ENCODE measurements around the gene PLCXD3. TPM values are rescaled to one million over a fixed set of nuclear protein-coding genes. Genes with fewer than 3 reads are reported as not detected.

Gene PLCXD3
- total RNA-seq, 1 donor from 2014 or later: not detected

DNA sequence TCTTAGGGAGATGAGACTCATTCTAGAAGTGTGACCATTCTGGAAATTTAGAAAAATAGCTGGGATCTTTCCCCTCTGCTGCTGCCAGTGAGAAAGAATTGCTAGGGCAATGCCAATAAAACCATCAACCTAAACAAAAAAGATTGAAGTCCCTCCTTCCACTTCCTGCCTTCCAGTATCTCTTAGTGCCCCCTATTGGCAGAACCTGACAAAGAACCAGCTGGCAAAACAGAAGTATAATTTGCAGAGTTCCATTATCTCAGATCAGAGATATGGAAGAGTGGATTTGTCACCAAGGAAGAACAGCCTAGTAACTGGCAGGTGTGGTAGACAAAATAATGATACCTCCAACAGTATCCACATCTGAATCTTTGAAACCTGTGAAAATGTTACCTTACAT is 13.8 kb upstream of the PLCXD3 start:
- Mint-ChIP-seq H3K4me1 (ENCODE audit: unreplicated experiment) (no peaks in the 10 kb centered on the region), H3K27me3 (ENCODE audit: unreplicated experiment) (no peaks in the 10 kb centered on the region), H3K4me3 (ENCODE audit: unreplicated experiment) (no peak overlapping the region), H3K9me3 (ENCODE audit: unreplicated experiment) (peaks cover 9% of the 10 kb centered on the region), H3K27ac (ENCODE audit: unreplicated experiment) (no peak overlapping the region), H3K36me3 (ENCODE audit: unreplicated experiment) (no peaks in the 10 kb centered on the region)
- no peak for DNase-seq (ENCODE audit: extremely low spot score, unreplicated experiment)
- TF ChIP-seq, protein P1, sequence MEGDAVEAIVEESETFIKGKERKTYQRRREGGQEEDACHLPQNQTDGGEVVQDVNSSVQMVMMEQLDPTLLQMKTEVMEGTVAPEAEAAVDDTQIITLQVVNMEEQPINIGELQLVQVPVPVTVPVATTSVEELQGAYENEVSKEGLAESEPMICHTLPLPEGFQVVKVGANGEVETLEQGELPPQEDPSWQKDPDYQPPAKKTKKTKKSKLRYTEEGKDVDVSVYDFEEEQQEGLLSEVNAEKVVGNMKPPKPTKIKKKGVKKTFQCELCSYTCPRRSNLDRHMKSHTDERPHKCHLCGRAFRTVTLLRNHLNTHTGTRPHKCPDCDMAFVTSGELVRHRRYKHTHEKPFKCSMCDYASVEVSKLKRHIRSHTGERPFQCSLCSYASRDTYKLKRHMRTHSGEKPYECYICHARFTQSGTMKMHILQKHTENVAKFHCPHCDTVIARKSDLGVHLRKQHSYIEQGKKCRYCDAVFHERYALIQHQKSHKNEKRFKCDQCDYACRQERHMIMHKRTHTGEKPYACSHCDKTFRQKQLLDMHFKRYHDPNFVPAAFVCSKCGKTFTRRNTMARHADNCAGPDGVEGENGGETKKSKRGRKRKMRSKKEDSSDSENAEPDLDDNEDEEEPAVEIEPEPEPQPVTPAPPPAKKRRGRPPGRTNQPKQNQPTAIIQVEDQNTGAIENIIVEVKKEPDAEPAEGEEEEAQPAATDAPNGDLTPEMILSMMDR (IDR thresholded peaks at IDR 0.05): no peak

- no peak overlapping the region for H3K27ac Mint-ChIP-seq (ENCODE audit: unreplicated experiment)
- no peak for DNase-seq (ENCODE audit: extremely low spot score, unreplicated experiment)
- H3K27me3 Mint-ChIP-seq (ENCODE audit: unreplicated experiment): no peaks in the 10 kb centered on the region
- no peak overlapping the region for H3K4me3 Mint-ChIP-seq (ENCODE audit: unreplicated experiment)
- H3K9me3 Mint-ChIP-seq (ENCODE audit: unreplicated experiment): no peaks in the 10 kb centered on the region
- no peaks in the 10 kb centered on the region for H3K4me1 Mint-ChIP-seq (ENCODE audit: unreplicated experiment)
- TF ChIP-seq, protein P1 (IDR thresholded peaks at IDR 0.05): no peak
- H3K36me3 Mint-ChIP-seq (ENCODE audit: unreplicated experiment): no peaks in the 10 kb centered on the region
These were observed 11.9 kb upstream of the PLCXD3 start for GRCh38 chr5:41522193-41522786.

- Mint-ChIP-seq H3K4me3 (ENCODE audit: unreplicated experiment) (no peak overlapping the region), H3K36me3 (ENCODE audit: unreplicated experiment) (no peaks in the 10 kb centered on the region), H3K27ac (ENCODE audit: unreplicated experiment) (no peak overlapping the region), H3K27me3 (ENCODE audit: unreplicated experiment) (no peaks in the 10 kb centered on the region), H3K4me1 (ENCODE audit: unreplicated experiment) (no peaks in the 10 kb centered on the region), H3K9me3 (ENCODE audit: unreplicated experiment) (no peaks in the 10 kb centered on the region)
- TF ChIP-seq, protein P1 (IDR thresholded peaks at IDR 0.05): no peak
- no peak for DNase-seq (ENCODE audit: extremely low spot score, unreplicated experiment)
These were observed 9.4 kb upstream of the PLCXD3 start for GRCh38 chr5:41519801-41520200.

- no peak for DNase-seq (ENCODE audit: extremely low spot score, unreplicated experiment)
- Mint-ChIP-seq H3K27ac (ENCODE audit: unreplicated experiment) (no peak overlapping the region), H3K4me3 (ENCODE audit: unreplicated experiment) (no peak overlapping the region)
These were observed 7.5 kb upstream of the PLCXD3 start for GRCh38 chr5:41517909-41518308.

DNA sequence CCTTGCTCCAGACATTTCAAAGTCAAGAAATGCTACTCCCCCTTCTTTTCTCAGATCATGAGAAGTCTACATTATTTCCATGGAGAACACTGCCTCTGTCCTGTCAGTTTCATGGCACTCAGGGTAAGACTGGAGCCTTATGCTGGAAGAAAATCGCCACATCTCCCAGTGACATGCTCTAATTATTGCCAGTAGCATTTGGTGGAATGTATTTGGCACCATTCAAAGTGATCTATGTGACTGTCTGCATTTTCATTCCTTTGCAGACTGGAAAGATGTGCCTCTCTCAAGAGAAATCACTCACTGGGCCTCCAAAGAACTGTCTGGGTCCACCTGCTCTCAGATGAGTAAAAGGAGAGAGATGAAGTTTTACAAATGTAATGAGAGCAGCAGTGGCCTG is 840 bp upstream of the PLCXD3 start:
- H3K27ac Mint-ChIP-seq (ENCODE audit: unreplicated experiment): no peak overlapping the region
- TF ChIP-seq, protein P1 (IDR thresholded peaks at IDR 0.05): no peak
- peaks cover 30% of the 10 kb centered on the region for H3K27me3 Mint-ChIP-seq (ENCODE audit: unreplicated experiment)
- no peak for DNase-seq (ENCODE audit: extremely low spot score, unreplicated experiment)
- H3K36me3 Mint-ChIP-seq (ENCODE audit: unreplicated experiment): no peaks in the 10 kb centered on the region
- peaks cover 8% of the 10 kb centered on the region for H3K4me1 Mint-ChIP-seq (ENCODE audit: unreplicated experiment)
- no peaks in the 10 kb centered on the region for H3K9me3 Mint-ChIP-seq (ENCODE audit: unreplicated experiment)
- no peak overlapping the region for H3K4me3 Mint-ChIP-seq (ENCODE audit: unreplicated experiment)

More at GRCh38 chr5:41517909-41518308, 7.5 kb upstream of the PLCXD3 start:
- Mint-ChIP-seq H3K36me3 (ENCODE audit: unreplicated experiment) (no peaks in the 10 kb centered on the region), H3K9me3 (ENCODE audit: unreplicated experiment) (no peaks in the 10 kb centered on the region), H3K4me1 (ENCODE audit: unreplicated experiment) (no peaks in the 10 kb centered on the region), H3K27me3 (ENCODE audit: unreplicated experiment) (no peaks in the 10 kb centered on the region)
- TF ChIP-seq, protein P1 (IDR thresholded peaks at IDR 0.05): no peak
